Activated CD4-positive, CD25-positive, alpha-beta regulatory T cell treated with anti-CD3 and anti-CD28 coated beads, Interleukin-2, amount 50 U/mL, for 72 hours (primary cell): ENCODE measurements around the gene CMTM8.

Source experiments
- DNase-seq: peaks from one replicate; pipeline ENCODE4 v3.0.0; 2021

CMTM8 gene

GRCh38 chr3:32281570-32282106, 43.2 kb downstream of the CMTM8 start:
- DNase-seq, result no peak

GRCh38 chr3:32282578-32283154, 44.2 kb downstream of the CMTM8 start:
- no peak for DNase-seq

DNA sequence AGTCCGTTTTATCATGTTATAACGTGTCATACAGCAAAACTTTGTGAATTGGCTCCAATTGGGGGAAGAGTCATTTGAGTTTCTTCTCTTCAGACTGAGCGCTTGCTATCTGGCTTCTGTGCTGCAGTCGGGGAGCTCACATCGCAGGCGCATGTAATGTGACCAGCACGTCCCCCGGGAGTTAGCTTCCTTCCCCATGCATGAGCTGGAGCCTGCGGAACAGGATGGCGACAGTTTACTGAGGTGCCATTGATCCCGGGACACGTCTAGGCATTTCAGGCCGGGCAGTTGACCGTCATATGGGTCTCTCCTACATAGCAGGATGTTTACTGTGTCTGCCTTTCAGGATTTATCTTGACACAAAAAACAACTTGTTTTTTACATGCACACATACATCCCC, 44.8 kb downstream of the CMTM8 start:
- DNase-seq, result no peak

DNA sequence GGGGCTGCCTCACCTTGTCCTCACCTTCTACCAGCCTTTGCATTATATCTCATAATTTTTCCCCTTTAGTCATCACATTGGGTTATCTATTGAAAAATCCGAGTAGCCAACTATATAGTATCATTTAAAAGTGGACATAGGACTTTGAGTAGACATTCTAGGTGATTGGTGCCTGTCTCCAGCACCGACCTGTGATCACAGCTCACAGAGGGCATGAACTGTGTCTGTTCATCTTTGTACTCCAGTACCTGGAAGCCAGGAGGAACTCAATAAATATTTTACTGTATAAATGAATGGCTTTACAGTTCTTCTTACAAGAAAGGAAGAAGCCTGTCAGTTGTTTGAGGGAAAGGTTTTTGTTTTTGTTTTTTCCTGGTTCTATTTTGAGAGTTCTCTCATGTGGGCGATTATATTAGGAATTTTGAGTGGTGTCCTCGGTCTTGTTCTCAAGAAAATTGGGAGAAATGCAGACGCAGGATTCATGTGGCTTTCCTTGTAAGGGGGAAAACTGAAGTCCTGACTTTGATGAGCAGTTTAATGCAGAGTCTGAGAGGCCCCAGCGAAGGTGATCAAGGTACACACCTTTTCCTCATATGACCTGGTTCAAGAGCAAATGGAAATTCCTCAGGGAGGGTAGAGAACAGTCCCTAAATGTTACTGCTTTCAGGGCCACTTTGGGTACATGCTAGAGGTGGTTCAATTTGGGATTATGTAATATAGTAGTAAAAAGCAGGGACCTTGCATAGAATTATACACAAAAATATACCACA, 46.1 kb downstream of the CMTM8 start:
- DNase-seq, result no peak

- no peak for DNase-seq
Observed at GRCh38 chr3:32285891-32286290, 47.4 kb downstream of the CMTM8 start.

GRCh38 chr3:32288819-32289218, 50.3 kb downstream of the CMTM8 start:
- DNase-seq, result no peak

GRCh38 chr3:32290619-32291018, 52.1 kb downstream of the CMTM8 start:
- DNase-seq, result no peak

GRCh38 chr3:32292085-32292796, 53.8 kb downstream of the CMTM8 start:
- DNase-seq, result no peak

GRCh38 chr3:32293903-32294302, 55.4 kb downstream of the CMTM8 start:
- DNase-seq, result no peak

DNA sequence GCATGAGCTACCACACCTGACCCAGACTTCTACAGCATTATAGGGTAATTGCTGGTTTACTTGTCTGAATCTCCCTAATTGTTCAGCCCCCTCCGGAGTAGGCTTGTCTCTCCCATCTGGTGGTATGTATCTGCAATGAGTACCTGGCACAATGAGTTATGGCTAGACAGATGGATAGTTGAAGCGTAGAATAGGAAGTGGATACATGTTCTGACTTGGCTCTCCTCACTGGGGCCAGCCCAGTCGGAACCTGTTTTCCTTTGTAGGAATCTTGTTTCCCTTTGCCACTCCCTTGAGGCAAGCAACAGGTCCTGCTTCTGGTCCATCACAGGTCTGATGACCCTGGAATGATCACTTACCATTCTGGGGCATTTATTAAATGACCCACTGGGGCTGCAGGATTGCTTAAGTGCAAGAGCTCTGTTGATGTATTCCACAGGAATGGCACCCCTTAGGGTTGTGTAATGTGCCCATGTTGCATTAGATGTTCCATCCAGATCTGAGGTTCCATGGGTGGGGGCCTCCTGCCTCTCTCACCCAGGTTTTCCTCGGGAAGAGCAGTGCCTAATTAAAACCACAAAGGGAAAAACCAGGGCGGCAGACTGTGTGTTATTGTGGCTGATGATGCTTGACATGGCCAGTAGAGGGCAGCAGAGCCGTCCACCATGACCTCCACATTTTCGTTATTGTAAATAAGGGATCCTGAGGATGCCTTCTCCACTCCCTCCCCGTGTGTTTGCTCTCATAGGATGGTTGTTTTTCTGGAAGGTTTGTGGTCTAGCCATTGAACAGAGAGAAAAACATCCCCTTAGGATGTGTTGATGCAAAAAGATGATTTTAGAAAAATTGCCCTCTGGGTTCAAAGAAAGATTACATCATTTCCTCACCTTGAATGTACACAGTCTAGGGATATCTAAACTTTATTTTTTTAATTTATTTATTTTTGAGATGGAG, 58.0 kb downstream of the CMTM8 start:
- peak; percentile 64 for DNase-seq

GRCh38 chr3:32297366-32297765, 58.9 kb downstream of the CMTM8 start:
- DNase-seq, result no peak

DNA sequence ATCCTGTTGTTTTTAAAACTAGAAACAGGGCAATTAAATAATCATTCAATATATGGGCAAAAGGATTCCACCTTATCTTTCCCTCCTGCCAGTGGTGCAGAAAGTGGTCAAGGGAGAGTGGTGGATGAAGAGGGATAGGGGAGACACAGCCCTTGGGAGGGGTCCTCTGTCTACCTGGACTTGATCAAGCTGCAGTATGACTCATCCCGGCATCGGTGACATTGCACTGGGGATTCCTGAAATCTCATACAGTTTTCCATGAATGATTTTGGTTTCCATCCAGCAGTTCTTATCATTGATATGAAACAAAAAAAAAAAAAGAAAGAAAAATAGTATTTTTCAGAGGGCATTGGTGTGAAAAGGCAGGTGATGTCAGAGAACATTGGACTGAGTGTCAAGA, 62.9 kb downstream of the CMTM8 start:
- no peak for DNase-seq

- DNase-seq, result no peak
Observed at GRCh38 chr3:32302601-32303398, 64.3 kb downstream of the CMTM8 start.

DNA sequence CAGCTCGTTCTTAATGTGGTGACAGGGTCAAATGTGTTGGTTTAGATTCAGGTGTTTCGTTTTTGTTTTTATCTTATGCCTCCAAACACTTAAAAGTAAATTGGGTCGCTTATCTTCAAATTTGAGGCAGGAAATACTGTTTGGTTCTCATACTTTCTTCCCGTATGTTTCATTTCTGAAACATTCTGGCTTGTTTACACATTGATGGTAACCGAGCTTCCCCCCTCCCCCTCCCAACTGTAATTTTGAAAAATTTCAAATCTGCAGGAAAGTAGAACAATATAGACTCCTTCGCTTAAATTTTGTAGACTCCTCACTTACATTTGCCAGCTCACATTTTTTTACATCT, 64.9 kb downstream of the CMTM8 start:
- no peak for DNase-seq

- no peak for DNase-seq
Observed at GRCh38 chr3:32303977-32304881, 65.7 kb downstream of the CMTM8 start.

DNA sequence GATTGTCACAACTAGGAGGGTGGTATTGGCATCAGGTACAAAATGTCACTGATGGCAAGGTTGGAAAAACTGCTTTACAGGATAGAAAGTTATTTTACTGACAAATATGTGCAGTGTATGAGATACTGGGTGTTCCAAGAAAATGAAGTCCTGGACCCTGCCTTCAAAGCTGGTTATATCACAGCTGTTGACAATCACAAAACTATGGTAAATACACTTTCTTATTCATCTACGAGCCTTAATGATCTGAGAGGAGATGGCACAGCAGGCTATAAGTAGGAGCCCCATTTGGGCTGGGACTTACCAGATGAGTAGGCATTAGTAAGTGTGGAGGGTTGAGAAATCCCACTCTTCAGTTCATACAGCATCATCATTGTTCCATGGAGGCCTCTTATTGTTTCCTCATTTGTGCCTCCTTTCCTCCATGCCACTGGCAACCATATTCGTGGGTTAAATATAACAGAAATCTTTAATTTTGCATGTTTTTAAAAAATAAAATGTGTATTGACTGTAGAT, 66.9 kb downstream of the CMTM8 start:
- DNase-seq, result no peak

- no peak for DNase-seq
Observed at GRCh38 chr3:32306072-32306471, 67.6 kb downstream of the CMTM8 start.

- no peak for DNase-seq
Observed at GRCh38 chr3:32307591-32307990, 69.1 kb downstream of the CMTM8 start.

DNA sequence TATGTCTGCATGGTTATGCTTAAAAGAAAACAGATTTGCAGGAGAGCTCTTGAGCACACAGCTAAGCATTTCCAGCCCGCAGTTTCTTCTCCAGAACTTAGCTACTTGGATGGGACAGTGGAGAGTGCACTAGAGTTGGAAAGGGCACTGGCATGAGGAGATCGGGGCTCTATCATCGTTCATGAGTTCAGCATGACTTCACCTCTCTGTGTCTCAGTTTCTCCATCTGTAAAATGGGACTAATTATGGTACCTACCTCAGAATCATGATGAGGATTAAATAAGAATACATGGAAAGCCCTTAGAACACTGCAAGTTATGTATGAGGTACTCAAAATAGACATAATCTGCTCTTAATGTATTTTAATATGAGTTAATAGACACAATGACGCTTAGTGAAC, 69.9 kb downstream of the CMTM8 start:
- no peak for DNase-seq

GRCh38 chr3:32309654-32310242, 71.3 kb downstream of the CMTM8 start:
- DNase-seq, result no peak
